H1 (cell line): ENCODE measurements around the gene ASAP2. TPM values are rescaled to one million over a fixed set of nuclear protein-coding genes. Genes with fewer than 3 reads are reported as not detected.

ENCODE experiments used
- CTCF ChIA-PET: fragments of 300-600 bp; sonication (Branson Sonifier 250); formaldehyde crosslinking; loops from one replicate; lab custom pipeline; 2021; ENCODE audit not compliant: partially characterized antibody; lab: Charles Lee
- POLR2A ChIA-PET: fragments of 300-600 bp; sonication (Branson Sonifier 250); formaldehyde crosslinking; loops from one replicate; lab custom pipeline; 2021; ENCODE audit warnings: inconsistent platforms; ENCODE audit not compliant: partially characterized antibody; lab: Charles Lee
- DNase-seq, 2 experiments: peaks; one replicate each; pipeline versions ENCODE4 v3.0.0 to v3.0.0-alpha.2; 2010 to 2022; ENCODE audit warnings: low spot score in 2 of 2, low read depth in 1 of 2, mixed read lengths in 1 of 2
- FAIRE-seq: peaks from 2 replicates; lab custom pipeline; 2011; peaks lifted over from hg19 to GRCh38; lab: Jason Lieb, UNC
- H2AFZ ChIP-seq: 2 replicates; pipeline ENCODE4 v1.8.1; 2012; ENCODE audit warnings: low read length, inconsistent platforms
- H2AK5ac ChIP-seq: 2 replicates; pipeline ENCODE4 v1.6.1; 2013; ENCODE audit warnings: low read depth, low read length
- H2BK120ac ChIP-seq: replicated peaks from 2 replicates; pipeline ENCODE3; 2013; ENCODE audit warnings: low read depth, low read length, inconsistent platforms
- H2BK12ac ChIP-seq: 2 replicates; pipeline ENCODE4 v1.6.1; 2013; ENCODE audit warnings: low read depth, low read length
- H2BK15ac ChIP-seq: 2 replicates; pipeline ENCODE4 v1.6.1; 2013; ENCODE audit warnings: low read length
- H2BK20ac ChIP-seq: 2 replicates; pipeline ENCODE4 v1.6.1; 2013; ENCODE audit warnings: low read length
- H2BK5ac ChIP-seq: 2 replicates; pipeline ENCODE4 v1.6.1; 2013; ENCODE audit warnings: low read depth, low read length
- H3K14ac ChIP-seq: 2 replicates; pipeline ENCODE4 v1.6.1; 2013; ENCODE audit warnings: inconsistent platforms; ENCODE audit not compliant: insufficient read length
- H3K18ac ChIP-seq: 2 replicates; pipeline ENCODE4 v1.6.1; 2013; ENCODE audit warnings: low read length; ENCODE audit errors: extremely low read depth
- H3K23ac ChIP-seq: 2 replicates; pipeline ENCODE4 v1.6.1; 2013; ENCODE audit warnings: inconsistent platforms; ENCODE audit not compliant: insufficient read length
- H3K23me2 ChIP-seq: 2 replicates; pipeline ENCODE4 v1.6.1; 2013; ENCODE audit warnings: low read depth, low read length
- H3K27ac ChIP-seq: 2 replicates; pipeline ENCODE4 v1.6.1; 2011; ENCODE audit warnings: low read depth, low read length, inconsistent platforms
- H3K27me3 ChIP-seq, 4 experiments: replicated peaks in 1 of 4; 1 replicate in 1 of 4; 2 replicates in 3 of 4; pipeline versions ENCODE4 v1.6.1 to v1.8.1; 2011 to 2013; ENCODE audit warnings: low read length in 3 of 4, mild to moderate bottlenecking in 3 of 4, inconsistent platforms in 2 of 4, mixed read lengths in 2 of 4, moderate library complexity in 1 of 4; ENCODE audit not compliant: control insufficient read depth in 3 of 4, insufficient read depth in 3 of 4; ENCODE audit errors: extremely low read depth in 1 of 4
- H3K36me3 ChIP-seq, 4 experiments: 2 replicates each; pipeline versions ENCODE4 v1.6.1 to v1.8.1; 2011 to 2013; ENCODE audit warnings: mild to moderate bottlenecking in 4 of 4, low read length in 3 of 4, moderate library complexity in 2 of 4, control low read depth in 1 of 4, inconsistent platforms in 1 of 4; ENCODE audit not compliant: insufficient read depth in 4 of 4, control insufficient read depth in 2 of 4
- H3K4ac ChIP-seq: replicated peaks from 2 replicates; pipeline ENCODE3; 2013; ENCODE audit warnings: low read length, low read depth, mixed read lengths, inconsistent platforms; ENCODE audit not compliant: insufficient read length
- H3K4me1 ChIP-seq, 4 experiments: replicated peaks in 1 of 4; 1 replicate in 1 of 4; 2 replicates in 3 of 4; pipeline versions ENCODE4 v1.6.1 to v1.8.1; 2011 to 2013; ENCODE audit warnings: low read length in 3 of 4, inconsistent platforms in 2 of 4, mixed read lengths in 1 of 4; ENCODE audit not compliant: insufficient read depth in 4 of 4, control insufficient read depth in 3 of 4
- H3K4me2 ChIP-seq, 2 experiments: 2 replicates each; pipeline versions ENCODE4 v1.6.1 to v1.8.1; 2011 to 2013; ENCODE audit warnings: low read depth in 2 of 2, low read length in 2 of 2, control low read depth in 1 of 2, inconsistent platforms in 1 of 2, mild to moderate bottlenecking in 1 of 2; ENCODE audit not compliant: insufficient read depth in 1 of 2
- H3K4me3 ChIP-seq, 4 experiments: fragments of 200-600, 300-600 bp in 1 of 4; sonication (generic), shearing (Covaris generic), sonication (Bioruptor Twin) in 1 of 4; 2 replicates each; pipeline versions ENCODE4 v1.5.1 to v1.8.1; 2011 to 2016; ENCODE audit warnings: low read length in 4 of 4, low read depth in 3 of 4, control low read depth in 2 of 4, inconsistent platforms in 2 of 4, mild to moderate bottlenecking in 2 of 4, mixed read lengths in 1 of 4, moderate library complexity in 1 of 4; ENCODE audit not compliant: insufficient read depth in 2 of 4; ENCODE audit errors: extremely low read depth in 1 of 4
- H3K56ac ChIP-seq: replicated peaks from 2 replicates; pipeline ENCODE3; 2013; ENCODE audit warnings: low read depth, mild to moderate bottlenecking, mixed read lengths, low read length, inconsistent platforms; ENCODE audit not compliant: insufficient read length
- H3K79me1 ChIP-seq: 2 replicates; pipeline ENCODE4 v1.6.1; 2013; ENCODE audit warnings: low read depth, low read length, control low read depth
- H3K79me2 ChIP-seq, 2 experiments: 2 replicates each; pipeline versions ENCODE4 v1.6.1 to v1.8.1; 2012 to 2013; ENCODE audit warnings: low read length in 2 of 2, mild to moderate bottlenecking in 2 of 2, inconsistent platforms in 1 of 2; ENCODE audit not compliant: insufficient read depth in 2 of 2, control insufficient read depth in 1 of 2
- H3K9ac ChIP-seq, 4 experiments: replicated peaks in 1 of 4; 1 replicate in 1 of 4; 2 replicates in 3 of 4; pipeline versions ENCODE4 v1.6.1 to v1.8.1; 2011 to 2013; ENCODE audit warnings: low read depth in 3 of 4, low read length in 3 of 4, control low read depth in 2 of 4, mild to moderate bottlenecking in 2 of 4, moderate library complexity in 2 of 4, inconsistent platforms in 1 of 4; ENCODE audit errors: extremely low read depth in 1 of 4
- H3K9me3 ChIP-seq, 2 experiments: 2 replicates each; pipeline versions ENCODE4 v1.6.1 to v1.8.1; 2012 to 2013; ENCODE audit warnings: mild to moderate bottlenecking in 2 of 2, moderate library complexity in 2 of 2, control low read depth in 1 of 2, inconsistent platforms in 1 of 2, low read depth in 1 of 2, low read length in 1 of 2, mixed read lengths in 1 of 2; ENCODE audit not compliant: insufficient read depth in 2 of 2
- H4K20me1 ChIP-seq, 2 experiments: replicated peaks in 1 of 2; 2 replicates each; pipeline versions ENCODE3 to v1.8.1; 2011 to 2013; ENCODE audit warnings: inconsistent platforms in 2 of 2, low read length in 2 of 2, mild to moderate bottlenecking in 1 of 2; ENCODE audit not compliant: insufficient read depth in 2 of 2, control insufficient read depth in 1 of 2
- H4K5ac ChIP-seq: 2 replicates; pipeline ENCODE4 v1.6.1; 2013; ENCODE audit warnings: low read length, low read depth, mixed read lengths, inconsistent platforms; ENCODE audit not compliant: insufficient read length
- H4K8ac ChIP-seq: 2 replicates; pipeline ENCODE4 v1.8.0; 2013; ENCODE audit warnings: mild to moderate bottlenecking, moderate library complexity, low read length, inconsistent platforms; ENCODE audit not compliant: insufficient read depth; ENCODE audit errors: extremely low read depth
- H4K91ac ChIP-seq: replicated peaks from 2 replicates; pipeline ENCODE3; 2013; ENCODE audit warnings: low read length, mixed read lengths, inconsistent platforms; ENCODE audit not compliant: insufficient read length
- CTCF ChIP-seq, 3 experiments: IDR thresholded peaks; 1 replicate in 2 of 3; 2 replicates in 1 of 3; pipeline versions ENCODE4 v1.5.1 to v1.6.1; 2011; ENCODE audit warnings: low read length in 3 of 3, mild to moderate bottlenecking in 3 of 3, inconsistent platforms in 2 of 3, low read depth in 1 of 3, moderate library complexity in 1 of 3; ENCODE audit not compliant: insufficient read depth in 1 of 3; ENCODE audit errors: control extremely low read depth in 1 of 3
- GABPA ChIP-seq: IDR thresholded peaks from 2 replicates; pipeline ENCODE4 v1.6.1; 2011; ENCODE audit warnings: mild to moderate bottlenecking, low read length, moderate library complexity, borderline replicate concordance; ENCODE audit not compliant: insufficient read depth
- GTF2F1 ChIP-seq: IDR thresholded peaks from 2 replicates; pipeline ENCODE4 v1.6.1; 2012; ENCODE audit warnings: low read depth, low read length, improper control_type of control experiment, borderline replicate concordance
- NANOG ChIP-seq: IDR thresholded peaks from 2 replicates; pipeline ENCODE4 v1.6.1; 2011; ENCODE audit warnings: low read length, low read depth, mild to moderate bottlenecking, inconsistent platforms; ENCODE audit not compliant: insufficient read depth, poor library complexity, severe bottlenecking
- POLR2AphosphoS5 ChIP-seq: IDR thresholded peaks from 2 replicates; pipeline ENCODE4 v1.6.1; 2011; ENCODE audit warnings: low read depth, low read length
- SP1 ChIP-seq: IDR thresholded peaks from 2 replicates; pipeline ENCODE4 v1.6.1; 2011; ENCODE audit warnings: low read depth, low read length
- WGBS, 2 experiments: shearing (Covaris generic) in 1 of 2; methylation state at CpG; one replicate each; pipeline versions ENCODE4 v1.1.6 to v1.1.7; 2013 to 2015; ENCODE audit warnings: low lambda C conversion rate in 2 of 2, mixed read lengths in 2 of 2, inconsistent platforms in 1 of 2, low coverage in 1 of 2, missing lambda C conversion rate in 1 of 2; ENCODE audit not compliant: insufficient replicate concordance in 2 of 2, insufficient coverage in 1 of 2, insufficient read length in 1 of 2; ENCODE audit errors: extremely low coverage in 1 of 2, missing lambda C conversion rate in 1 of 2; 5-methylcytosine and 5-hydroxymethylcytosine counted together
- polyA plus RNA-seq, 7 experiments: library from polyadenylated mRNA; depleted of rRNA in 3 of 7; stranded (reverse) in 5 of 7; unstranded in 2 of 7; fragments of >200 nt in 5 of 7; fragments of 200-250 nt in 2 of 7; gene quantifications; 1 replicate in 5 of 7; 2 replicates in 1 of 7; 4 replicates in 1 of 7; pipeline versions ENCODE4 v1.2.1 to v1.2.3, GENCODE V29; 2011 to 2013; ENCODE audit warnings: missing spikeins in 2 of 7, mixed read lengths in 2 of 7
- total RNA-seq: library from RNA; stranded (reverse); fragmentation: NEBNext Ultra II Directional; extraction: Animal tissue kit (Norgen Biotek cat#: 25700); gene quantifications from 2 replicates; pipeline ENCODE4 v1.2.1, GENCODE V29; 2021

The ASAP2 gene
- total and polyA plus RNA-seq, 2 of the 8 experiments (the other 6 are each of a cell fraction or from before 2014, with no cell fraction given) = 10.2 to 18.7 TPM

- Histone ChIP-seq H3K36me3 (no peaks in the 10 kb centered on the region), H3K27ac (no peak overlapping the region), H3K4me3 (no peak overlapping the region), H2BK5ac (no peak overlapping the region), H4K20me1 (peaks cover 14 to 23% of the 10 kb centered on the region in 2 experiments), H2AFZ (no peak overlapping the region), H3K4me2 (no peak overlapping the region), H4K5ac (no peak overlapping the region), H2BK120ac (no peak overlapping the region), H3K4me1 (peaks cover 0 to 5% (median 0%) of the 10 kb centered on the region in 4 experiments; a peak in 3 of 7 replicates), H3K79me1 (peaks cover 8% of the 10 kb centered on the region), H3K9ac (no peak overlapping the region), H3K18ac (no peak overlapping the region), H3K4ac (no peak overlapping the region), H3K23ac (no peak overlapping the region), H4K8ac (no peak overlapping the region), H4K91ac (no peak overlapping the region), H3K27me3 (no peaks in the 10 kb centered on the region; a peak in 1 of 7 replicates), H2BK20ac (no peak overlapping the region), H2AK5ac (no peak overlapping the region), H2BK12ac (no peak overlapping the region), H3K56ac (no peak overlapping the region), H3K9me3 (no peaks in the 10 kb centered on the region), H3K79me2 (peaks cover 0 to 67% of the 10 kb centered on the region in 2 experiments; a peak in 2 of 4 replicates), H3K23me2 (no peaks in the 10 kb centered on the region), H2BK15ac (no peak overlapping the region), H3K14ac (no peak overlapping the region)
- FAIRE-seq (no peak), DNase-seq (no peak)
- CTCF ChIA-PET = interaction anchor here (2.3 to 2.5 kb wide), 2 partner anchors 12 to 15 kb away, joined by 6 to 9 read pairs; no protein-coding TSS in a partner anchor
- 93% methylated on average over 7 of the region's 7 CpGs; no CpG with 5 or more reads in 1 of the 2 experiments for whole genome bisulfite sequencing, 2 experiments
- POLR2A ChIA-PET = interaction anchor here (1.1 kb wide), 1 partner anchor 26 kb away, joined by 4 read pairs; the partner anchor contains the start of gene ASAP2
- no peak for TF ChIP-seq CTCF (IDR thresholded peaks at IDR 0.05; ENCODE audit: control extremely low read depth in 1 of 3, insufficient read depth in 1 of 3, low read depth in 1 of 3, low read length in 3 of 3)
- TF ChIP-seq POLR2AphosphoS5 = no peak
- TF ChIP-seq SP1 = no peak
- TF ChIP-seq GABPA = no peak
- no peak for TF ChIP-seq GTF2F1
- TF ChIP-seq NANOG = no peak
These were observed 26.3 kb downstream of the ASAP2 start for GRCh38 chr2:9232886-9233285.
